Activated CD8-positive, alpha-beta memory T cell treated with anti-CD3 and anti-CD28 coated beads, Interleukin-2, amount 50 U/mL, for 48 hours (primary cell): ENCODE data around the gene TMEM254.

Experiments
- DNase-seq: peaks from one replicate; pipeline ENCODE4 v3.0.0-alpha.2; 2020

TMEM254 gene

DNA sequence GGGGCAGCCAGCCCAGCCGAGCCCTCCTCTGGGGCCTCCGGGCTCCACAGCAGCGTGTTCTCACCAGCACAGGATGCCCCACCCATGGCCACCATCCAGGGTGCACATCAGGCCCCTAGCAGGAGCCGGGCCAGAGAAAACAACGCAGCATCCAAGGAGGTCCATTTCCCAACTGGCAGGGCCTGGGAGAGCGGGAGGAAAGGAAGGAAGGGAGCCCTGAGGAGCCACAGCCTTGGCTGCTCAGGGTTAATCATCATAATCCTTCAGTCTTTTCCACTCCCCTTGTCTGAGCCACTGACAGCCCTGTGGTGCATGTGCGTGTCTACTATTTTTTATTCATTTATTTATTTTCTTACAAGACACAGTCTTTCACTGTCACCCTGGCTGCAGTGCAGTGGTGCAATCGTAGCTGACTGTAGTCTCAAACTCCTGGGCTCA, 57.7 kb downstream of the TMEM254 start:
- DNase-seq = no peak

DNA sequence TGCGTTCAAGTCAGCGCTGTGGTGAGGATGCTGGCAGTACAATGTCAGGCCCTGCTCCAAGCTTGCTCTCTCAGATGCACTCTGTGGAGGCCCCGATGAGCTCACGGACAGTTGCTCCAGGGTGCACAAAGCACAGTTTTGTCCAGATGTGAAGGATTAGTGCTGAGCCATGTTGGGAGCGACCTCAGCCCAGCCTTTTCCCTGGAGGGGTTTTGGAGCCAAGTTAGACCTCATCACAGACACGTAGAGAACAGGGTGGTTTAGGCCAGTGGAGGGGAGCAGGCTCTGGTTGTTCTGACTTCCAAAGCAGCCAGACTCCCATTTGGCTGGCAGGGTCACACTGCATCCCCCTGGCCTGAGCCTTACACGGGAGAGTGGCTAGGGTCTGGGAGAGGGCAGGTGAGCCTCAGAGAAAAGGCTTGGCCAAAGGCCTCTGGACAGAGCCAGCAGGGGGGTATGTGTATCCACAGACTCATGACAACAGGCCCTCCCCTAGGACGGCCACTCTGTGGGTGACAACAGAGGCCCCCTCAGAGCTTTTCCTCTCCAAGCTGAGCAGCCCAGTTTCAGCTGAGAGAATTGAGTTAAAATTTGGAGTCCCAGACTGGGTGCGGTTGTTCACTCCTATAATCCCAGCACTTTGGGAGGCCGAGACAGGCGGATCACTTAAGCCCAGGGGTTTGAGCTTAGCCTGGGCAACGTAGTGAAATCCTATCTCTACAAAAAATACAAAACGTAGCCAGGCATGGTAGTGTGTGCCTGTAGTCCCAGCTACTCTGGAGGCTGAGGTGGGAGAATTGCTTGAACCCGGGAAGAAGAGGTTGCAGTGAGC, 58.8 kb downstream of the TMEM254 start:
- no peak for DNase-seq

DNA sequence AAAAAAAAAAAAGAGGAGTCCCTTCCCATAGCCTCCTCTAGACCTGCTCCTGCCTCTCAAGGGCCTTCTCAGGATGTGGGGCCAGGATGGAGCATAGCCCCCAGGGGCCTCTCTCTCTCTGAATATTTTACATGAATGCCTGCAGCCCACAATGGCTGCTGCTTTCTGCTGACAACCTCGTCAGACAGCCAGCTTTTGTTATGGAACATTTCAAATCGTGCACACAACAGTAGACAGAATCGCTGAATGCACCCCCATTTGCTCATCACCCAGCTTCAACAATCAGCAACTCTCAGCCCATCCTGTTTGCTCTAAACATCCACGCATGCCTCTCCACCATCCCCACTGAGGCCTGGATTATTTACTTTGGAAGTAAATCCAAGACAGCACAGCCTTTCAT, 59.5 kb downstream of the TMEM254 start:
- DNase-seq = no peak

DNA sequence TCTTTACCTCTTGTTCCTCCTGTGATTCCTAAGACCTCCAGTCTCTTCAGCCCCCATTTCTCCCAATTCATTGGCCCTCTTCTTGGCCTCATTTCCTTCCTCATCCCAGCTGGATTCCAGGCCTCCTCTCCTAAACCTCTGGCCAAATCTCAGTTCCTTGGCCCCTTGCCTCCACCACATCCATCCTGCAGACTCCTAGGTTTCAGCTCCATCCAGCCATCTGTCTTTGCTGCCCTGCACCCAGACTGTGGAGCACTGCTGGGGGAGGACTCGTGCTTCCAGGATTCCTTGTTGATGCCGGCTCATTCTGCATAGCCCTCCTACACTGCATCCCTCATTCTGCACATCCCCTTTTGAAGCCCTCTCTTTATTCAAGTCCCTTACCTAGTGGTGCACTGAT, 60.8 kb downstream of the TMEM254 start:
- no peak for DNase-seq

DNA sequence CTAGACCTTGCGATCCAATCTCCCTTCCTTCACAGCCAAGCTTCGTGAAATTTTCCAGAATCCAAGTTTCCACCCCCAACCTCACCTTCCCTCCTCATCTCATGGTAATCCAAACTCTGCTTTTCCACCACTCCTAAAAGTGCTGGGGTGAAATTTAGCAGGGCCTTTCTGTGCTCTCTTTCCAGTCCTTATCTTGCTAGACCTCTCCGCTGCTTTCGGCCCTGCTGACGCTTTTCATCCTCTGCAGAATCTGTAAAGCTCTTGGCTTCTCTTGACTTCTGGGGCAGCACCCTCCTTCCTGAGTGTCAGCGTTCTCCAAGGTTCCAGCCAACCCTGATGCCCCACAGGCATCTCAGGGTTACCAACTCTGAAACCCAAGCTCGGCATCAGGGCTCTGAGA, 61.8 kb downstream of the TMEM254 start:
- DNase-seq = no peak

DNA sequence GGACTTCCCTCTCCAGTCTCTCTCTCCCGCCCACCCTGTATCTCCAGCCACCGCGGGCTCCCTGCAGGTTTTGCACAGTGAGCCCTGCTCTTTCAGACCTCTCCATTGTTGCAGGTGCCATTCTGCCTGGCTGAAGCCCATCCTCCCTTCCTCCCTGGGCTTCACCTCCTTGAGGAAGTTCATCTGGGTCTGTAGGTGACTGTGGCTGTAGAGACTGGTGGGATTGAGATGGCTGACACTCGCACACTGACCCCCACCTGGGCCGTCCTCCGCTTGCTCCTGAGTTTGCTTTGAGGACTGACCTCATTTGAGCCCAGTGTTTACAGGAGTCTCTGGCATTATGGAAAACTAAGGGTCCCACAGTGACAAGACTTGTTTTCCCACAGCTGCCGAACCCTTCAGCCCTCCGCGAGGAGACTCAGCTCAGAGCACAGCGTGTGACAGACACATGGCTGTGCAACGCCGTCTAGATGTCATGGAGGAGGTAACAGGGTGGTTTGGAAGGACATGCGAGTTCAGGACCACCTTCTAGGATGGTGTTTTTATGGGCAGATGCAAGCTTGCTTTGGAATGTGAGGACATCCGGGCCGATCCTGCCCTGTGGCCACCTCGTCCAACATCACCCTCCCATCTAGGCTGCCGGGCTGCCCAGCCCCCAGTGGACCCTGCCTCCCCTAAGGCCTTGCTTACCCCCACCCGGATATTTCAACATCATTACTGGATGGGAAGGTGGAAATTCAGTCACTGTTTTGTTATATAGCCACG, 63.4 kb downstream of the TMEM254 start:
- no peak for DNase-seq
